H9 (cell line): ENCODE data around the gene LARP6. TPM values are rescaled to one million over a fixed set of nuclear protein-coding genes. Genes with fewer than 3 reads are reported as not detected.

Experiments used
- DNase-seq: peaks from one replicate; pipeline ENCODE4 v3.0.0-alpha.2; 2017
- H2AFZ ChIP-seq: one replicate; pipeline ENCODE4 v1.6.1; 2013; ENCODE audit warnings: mild to moderate bottlenecking, low read length, control low read depth, moderate library complexity
- H2AK5ac ChIP-seq: 2 replicates; pipeline ENCODE4 v1.6.1; 2013; ENCODE audit warnings: low read length, control low read depth, mixed read lengths; ENCODE audit not compliant: insufficient read length
- H2BK120ac ChIP-seq: one replicate; pipeline ENCODE4 v1.6.1; 2013; ENCODE audit warnings: low read depth, mild to moderate bottlenecking, low read length, control low read depth, inconsistent platforms; ENCODE audit not compliant: poor library complexity, severe bottlenecking
- H2BK12ac ChIP-seq: 2 replicates; pipeline ENCODE4 v1.6.1; 2013; ENCODE audit warnings: low read length, control low read depth, mixed read lengths, low read depth; ENCODE audit not compliant: insufficient read length
- H2BK15ac ChIP-seq: 2 replicates; pipeline ENCODE4 v1.6.1; 2013; ENCODE audit warnings: low read depth, low read length, control low read depth
- H2BK20ac ChIP-seq: one replicate; pipeline ENCODE4 v1.6.1; 2013; ENCODE audit warnings: low read depth, mild to moderate bottlenecking, low read length, control low read depth, inconsistent platforms; ENCODE audit not compliant: poor library complexity, severe bottlenecking
- H2BK5ac ChIP-seq: 2 replicates; pipeline ENCODE4 v1.6.1; 2013; ENCODE audit warnings: low read length, control low read depth, mixed read lengths; ENCODE audit not compliant: insufficient read length
- H3K14ac ChIP-seq: 2 replicates; pipeline ENCODE4 v1.6.1; 2013; ENCODE audit warnings: low read length, control low read depth; ENCODE audit not compliant: insufficient read depth
- H3K18ac ChIP-seq: 2 replicates; pipeline ENCODE4 v1.6.1; 2013; ENCODE audit warnings: low read depth, mild to moderate bottlenecking, mixed read lengths, low read length, control low read depth; ENCODE audit not compliant: insufficient read length
- H3K23ac ChIP-seq: 2 replicates; pipeline ENCODE4 v1.6.1; 2013; ENCODE audit warnings: low read length, control low read depth, mixed read lengths, low read depth; ENCODE audit not compliant: insufficient read length
- H3K23me2 ChIP-seq: 2 replicates; pipeline ENCODE4 v1.6.1; 2013; ENCODE audit warnings: low read depth, mild to moderate bottlenecking, mixed read lengths, low read length, control low read depth; ENCODE audit not compliant: insufficient read length, poor library complexity, severe bottlenecking
- H3K27ac ChIP-seq: 2 replicates; pipeline ENCODE4 v1.5.1; 2013; ENCODE audit warnings: low read length, control low read depth, mixed read lengths, low read depth; ENCODE audit not compliant: insufficient read length
- H3K27me3 ChIP-seq: 2 replicates; pipeline ENCODE4 v1.6.1; 2013; ENCODE audit warnings: low read length, control low read depth, inconsistent platforms; ENCODE audit not compliant: insufficient read depth
- H3K4ac ChIP-seq: 2 replicates; pipeline ENCODE4 v1.6.1; 2013; ENCODE audit warnings: low read depth, mild to moderate bottlenecking, control low read depth, inconsistent platforms, low read length, moderate library complexity
- H3K4me1 ChIP-seq: 2 replicates; pipeline ENCODE4 v1.6.1; 2013; ENCODE audit warnings: low read length, control low read depth, inconsistent platforms; ENCODE audit not compliant: insufficient read depth
- H3K4me2 ChIP-seq: 2 replicates; pipeline ENCODE4 v1.6.1; 2013; ENCODE audit warnings: low read length, control low read depth, mixed read lengths; ENCODE audit not compliant: insufficient read length, insufficient read depth
- H3K56ac ChIP-seq: 2 replicates; pipeline ENCODE4 v1.6.1; 2013; ENCODE audit warnings: low read depth, mild to moderate bottlenecking, mixed read lengths, low read length, control low read depth; ENCODE audit not compliant: insufficient read length
- H3K79me1 ChIP-seq: 2 replicates; pipeline ENCODE4 v1.6.1; 2013; ENCODE audit warnings: low read depth, mild to moderate bottlenecking, moderate library complexity, low read length, control low read depth, inconsistent platforms; ENCODE audit not compliant: insufficient read depth, poor library complexity, severe bottlenecking
- H3K79me2 ChIP-seq: 2 replicates; pipeline ENCODE4 v1.6.1; 2013; ENCODE audit warnings: low read length, control low read depth, inconsistent platforms; ENCODE audit not compliant: insufficient read depth
- H3K9ac ChIP-seq: 2 replicates; pipeline ENCODE4 v1.6.1; 2013; ENCODE audit warnings: low read length, control low read depth, mixed read lengths; ENCODE audit not compliant: insufficient read length; ENCODE audit errors: extremely low read depth
- H3K9me3 ChIP-seq: one replicate; pipeline ENCODE4 v1.6.1; 2013; ENCODE audit warnings: low read depth, low read length, inconsistent platforms; ENCODE audit not compliant: control insufficient read depth
- H3T11ph ChIP-seq: one replicate; pipeline ENCODE4 v1.6.1; 2013; ENCODE audit warnings: mild to moderate bottlenecking, low read length, control low read depth, inconsistent platforms
- H4K20me1 ChIP-seq: one replicate; pipeline ENCODE4 v1.6.1; 2013; ENCODE audit not compliant: control insufficient read depth, insufficient read length, insufficient read depth
- H4K5ac ChIP-seq: 2 replicates; pipeline ENCODE4 v1.6.1; 2013; ENCODE audit warnings: low read depth, mild to moderate bottlenecking, mixed read lengths, low read length, control low read depth; ENCODE audit not compliant: insufficient read length
- H4K8ac ChIP-seq: replicated peaks from 2 replicates; pipeline ENCODE4 v1.6.1; 2013; ENCODE audit warnings: low read length, control low read depth, mixed read lengths, low read depth; ENCODE audit not compliant: insufficient read length
- H4K91ac ChIP-seq: 2 replicates; pipeline ENCODE4 v1.6.1; 2013; ENCODE audit warnings: low read depth, mild to moderate bottlenecking, moderate library complexity, mixed read lengths, low read length, control low read depth; ENCODE audit not compliant: insufficient read length
- H3K27ac Mint-ChIP-seq, 3 experiments: 2 replicates in 2 of 3; 3 replicates in 1 of 3; pipeline ENCODE4 v1.8.0; 2020 to 2021; ENCODE audit warnings: mixed read lengths in 3 of 3, mild to moderate bottlenecking in 1 of 3, moderate library complexity in 1 of 3
- H3K27me3 Mint-ChIP-seq: 2 replicates; pipeline ENCODE4 v1.8.0; 2021; ENCODE audit warnings: low read depth, mild to moderate bottlenecking, moderate library complexity, mixed read lengths
- H3K36me3 Mint-ChIP-seq, 3 experiments: 2 replicates in 2 of 3; 3 replicates in 1 of 3; pipeline ENCODE4 v1.8.0; 2020 to 2021; ENCODE audit warnings: low read depth in 3 of 3, mixed read lengths in 3 of 3; ENCODE audit not compliant: insufficient read depth in 1 of 3
- H3K4me1 Mint-ChIP-seq, 2 experiments: 2 replicates each; pipeline ENCODE4 v1.8.0; 2020; ENCODE audit warnings: mixed read lengths in 2 of 2
- H3K4me3 Mint-ChIP-seq, 2 experiments: 2 replicates in 1 of 2; 3 replicates in 1 of 2; pipeline ENCODE4 v1.8.0; 2020 to 2021; ENCODE audit warnings: mild to moderate bottlenecking in 2 of 2, mixed read lengths in 2 of 2, moderate library complexity in 1 of 2
- H3K9me3 Mint-ChIP-seq, 2 experiments: 2 replicates in 1 of 2; 3 replicates in 1 of 2; pipeline ENCODE4 v1.8.0; 2020; ENCODE audit warnings: mild to moderate bottlenecking in 2 of 2, mixed read lengths in 2 of 2, moderate library complexity in 1 of 2
- CTCF ChIP-seq: fragments of 200-600 bp; sonication (generic); conservative IDR thresholded peaks from 3 replicates; pipeline ENCODE4 v1.8.0; 2021; ENCODE audit warnings: antibody characterized with exemption, mild to moderate bottlenecking
- WGBS: extraction: QIAGEN DNeasy Blood & Tissue Kit; methylation state at CpG from one replicate; pipeline ENCODE4 v1.1.7; 2013; ENCODE audit warnings: missing lambda C conversion rate, low lambda C conversion rate, mixed read lengths; ENCODE audit not compliant: insufficient read length; ENCODE audit errors: extremely low coverage; 5-methylcytosine and 5-hydroxymethylcytosine counted together
- total RNA-seq: library from RNA; stranded (reverse); gene quantifications from 2 replicates; pipeline ENCODE4 v1.2.1, GENCODE V29; 2021

LARP6 gene
- total RNA-seq, 1 experiment from 2014 or later = 18.9 TPM

- no peak overlapping the region for H2BK20ac ChIP-seq
- H3K14ac ChIP-seq = no peak overlapping the region
- no peaks in the 10 kb centered on the region for H3K79me2 ChIP-seq
- H4K20me1 ChIP-seq = no peaks in the 10 kb centered on the region
- H3K9me3 Mint-ChIP-seq = no peaks in the 10 kb centered on the region
- H2AK5ac ChIP-seq = no peak overlapping the region
- no peaks in the 10 kb centered on the region for H3K79me1 ChIP-seq
- H3K56ac ChIP-seq = no peak overlapping the region
- WGBS = no CpG with 5 or more reads among the region's 6 CpGs
- H3K27ac Mint-ChIP-seq = no peak overlapping the region
- H2BK5ac ChIP-seq = no peak overlapping the region
- no peak overlapping the region for H3T11ph ChIP-seq
- no peak overlapping the region for H2AFZ ChIP-seq
- no peak overlapping the region for H2BK15ac ChIP-seq
- no peak overlapping the region for H2BK120ac ChIP-seq
- no peak overlapping the region for H3K4me3 Mint-ChIP-seq
- peaks cover 3% of the 10 kb centered on the region; the same call in 1 of the 2 replicates for H3K27me3 Mint-ChIP-seq
- no peak overlapping the region for H2BK12ac ChIP-seq
- no peaks in the 10 kb centered on the region for H3K36me3 Mint-ChIP-seq
- H3K27ac ChIP-seq = no peak overlapping the region
- no peak overlapping the region for H4K91ac ChIP-seq
- no peak overlapping the region for H4K5ac ChIP-seq
- H3K4me1 ChIP-seq = peaks cover 2% of the 10 kb centered on the region; the same call in 1 of the 2 replicates
- no peak overlapping the region for H3K4me2 ChIP-seq
- H3K4me1 Mint-ChIP-seq = peaks cover 7 to 12% of the 10 kb centered on the region in 2 experiments; a peak in 2 of 4 replicates
- no peak overlapping the region for H3K9ac ChIP-seq
- DNase-seq = no peak
- no peak for TF ChIP-seq CTCF
- H3K4ac ChIP-seq = no peak overlapping the region
- H3K18ac ChIP-seq = no peak overlapping the region
- no peak overlapping the region for H3K23ac ChIP-seq
- H3K27me3 ChIP-seq = no peaks in the 10 kb centered on the region
- H4K8ac ChIP-seq = no peak overlapping the region
- no peaks in the 10 kb centered on the region for H3K23me2 ChIP-seq
- no peaks in the 10 kb centered on the region for H3K9me3 ChIP-seq
Observed at GRCh38 chr15:70793694-70794093, 60.3 kb downstream of the LARP6 start.
